ENCODE measurements around the gene NVL. TPM values are rescaled to one million over a fixed set of nuclear protein-coding genes. Genes with fewer than 3 reads are reported as not detected.

Gene NVL
- polyA plus RNA-seq, 1 of the 3 experiments (the other 2 are of a cell fraction): 12.4 TPM

GRCh38 chr1:224271106-224271505, 58.9 kb downstream of the NVL start:
- ChIA-PET CTCF (no interaction called here), POLR2A (no interaction called here)
- no peaks in the 10 kb centered on the region for H3K27me3 ChIP-seq (ENCODE audit: insufficient read depth)
- H3K4me1 ChIP-seq (ENCODE audit: control insufficient read depth in 1 of 2, insufficient read depth in 2 of 2, low read depth in 1 of 2, low read length in 1 of 2): no peaks in the 10 kb centered on the region
- H3K4me2 ChIP-seq: no peak overlapping the region
- DNase-seq: no peak
- 77% methylated on average over 3 of the region's 3 CpGs for WGBS (ENCODE audit: low lambda C conversion rate)
- no peak overlapping the region for H3K27ac ChIP-seq (ENCODE audit: low read depth in 2 of 2, low read length in 1 of 2)
- no peaks in the 10 kb centered on the region for H3K9me3 ChIP-seq
- no peaks in the 10 kb centered on the region for H3K79me2 ChIP-seq (ENCODE audit: insufficient read depth)
- no peak for TF ChIP-seq CHD2 (IDR thresholded peaks at IDR 0.05; ENCODE audit: low read length, partially characterized antibody)
- TF ChIP-seq, protein P1, sequence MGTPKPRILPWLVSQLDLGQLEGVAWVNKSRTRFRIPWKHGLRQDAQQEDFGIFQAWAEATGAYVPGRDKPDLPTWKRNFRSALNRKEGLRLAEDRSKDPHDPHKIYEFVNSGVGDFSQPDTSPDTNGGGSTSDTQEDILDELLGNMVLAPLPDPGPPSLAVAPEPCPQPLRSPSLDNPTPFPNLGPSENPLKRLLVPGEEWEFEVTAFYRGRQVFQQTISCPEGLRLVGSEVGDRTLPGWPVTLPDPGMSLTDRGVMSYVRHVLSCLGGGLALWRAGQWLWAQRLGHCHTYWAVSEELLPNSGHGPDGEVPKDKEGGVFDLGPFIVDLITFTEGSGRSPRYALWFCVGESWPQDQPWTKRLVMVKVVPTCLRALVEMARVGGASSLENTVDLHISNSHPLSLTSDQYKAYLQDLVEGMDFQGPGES (IDR thresholded peaks at IDR 0.05; ENCODE audit: low read depth, low read length): no peak
- TF ChIP-seq FOXM1 (IDR thresholded peaks at IDR 0.05; ENCODE audit: low read depth): no peak
- TF ChIP-seq POLR2AphosphoS5 (IDR thresholded peaks at IDR 0.05; ENCODE audit: low read depth, low read length): no peak
- no peak for TF ChIP-seq FOXJ3 (CRISPR knock-in tag; IDR thresholded peaks at IDR 0.05)
- no peak for TF ChIP-seq YY1 (IDR thresholded peaks at IDR 0.05; ENCODE audit: low read depth)
- TF ChIP-seq SMC3 (IDR thresholded peaks at IDR 0.05; ENCODE audit: low read depth, low read length): no peak
- TF ChIP-seq, protein P2, sequence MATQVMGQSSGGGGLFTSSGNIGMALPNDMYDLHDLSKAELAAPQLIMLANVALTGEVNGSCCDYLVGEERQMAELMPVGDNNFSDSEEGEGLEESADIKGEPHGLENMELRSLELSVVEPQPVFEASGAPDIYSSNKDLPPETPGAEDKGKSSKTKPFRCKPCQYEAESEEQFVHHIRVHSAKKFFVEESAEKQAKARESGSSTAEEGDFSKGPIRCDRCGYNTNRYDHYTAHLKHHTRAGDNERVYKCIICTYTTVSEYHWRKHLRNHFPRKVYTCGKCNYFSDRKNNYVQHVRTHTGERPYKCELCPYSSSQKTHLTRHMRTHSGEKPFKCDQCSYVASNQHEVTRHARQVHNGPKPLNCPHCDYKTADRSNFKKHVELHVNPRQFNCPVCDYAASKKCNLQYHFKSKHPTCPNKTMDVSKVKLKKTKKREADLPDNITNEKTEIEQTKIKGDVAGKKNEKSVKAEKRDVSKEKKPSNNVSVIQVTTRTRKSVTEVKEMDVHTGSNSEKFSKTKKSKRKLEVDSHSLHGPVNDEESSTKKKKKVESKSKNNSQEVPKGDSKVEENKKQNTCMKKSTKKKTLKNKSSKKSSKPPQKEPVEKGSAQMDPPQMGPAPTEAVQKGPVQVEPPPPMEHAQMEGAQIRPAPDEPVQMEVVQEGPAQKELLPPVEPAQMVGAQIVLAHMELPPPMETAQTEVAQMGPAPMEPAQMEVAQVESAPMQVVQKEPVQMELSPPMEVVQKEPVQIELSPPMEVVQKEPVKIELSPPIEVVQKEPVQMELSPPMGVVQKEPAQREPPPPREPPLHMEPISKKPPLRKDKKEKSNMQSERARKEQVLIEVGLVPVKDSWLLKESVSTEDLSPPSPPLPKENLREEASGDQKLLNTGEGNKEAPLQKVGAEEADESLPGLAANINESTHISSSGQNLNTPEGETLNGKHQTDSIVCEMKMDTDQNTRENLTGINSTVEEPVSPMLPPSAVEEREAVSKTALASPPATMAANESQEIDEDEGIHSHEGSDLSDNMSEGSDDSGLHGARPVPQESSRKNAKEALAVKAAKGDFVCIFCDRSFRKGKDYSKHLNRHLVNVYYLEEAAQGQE (IDR thresholded peaks at IDR 0.05; ENCODE audit: low read depth, low read length): no peak
- TF ChIP-seq, protein P3, sequence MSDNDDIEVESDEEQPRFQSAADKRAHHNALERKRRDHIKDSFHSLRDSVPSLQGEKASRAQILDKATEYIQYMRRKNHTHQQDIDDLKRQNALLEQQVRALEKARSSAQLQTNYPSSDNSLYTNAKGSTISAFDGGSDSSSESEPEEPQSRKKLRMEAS (IDR thresholded peaks at IDR 0.05; ENCODE audit: low read depth): no peak
- no peak for TF ChIP-seq NRF1 (IDR thresholded peaks at IDR 0.05; ENCODE audit: low read depth, low read length)
- TF ChIP-seq FOSL2 (IDR thresholded peaks at IDR 0.05; ENCODE audit: borderline replicate concordance, low read depth): no peak
- TF ChIP-seq USF1 (IDR thresholded peaks at IDR 0.05; ENCODE audit: borderline replicate concordance, low read depth): no peak
- TF ChIP-seq RAD21 (IDR thresholded peaks at IDR 0.05; ENCODE audit: low read length): no peak
- TF ChIP-seq MXI1 (IDR thresholded peaks at IDR 0.05; ENCODE audit: low read depth, low read length): no peak
- H3K4me3 ChIP-seq (ENCODE audit: low read depth in 2 of 2, low read length in 1 of 2): no peak overlapping the region
- no peaks in the 10 kb centered on the region for H3K9me2 ChIP-seq
- no peak overlapping the region for H2AFZ ChIP-seq (ENCODE audit: low read depth)
- H3F3A ChIP-seq (replicated peaks; ENCODE audit: insufficient read depth): peaks cover 12% of the 10 kb centered on the region
- H4K20me1 ChIP-seq (ENCODE audit: insufficient read depth): no peaks in the 10 kb centered on the region
- H3K9ac ChIP-seq: no peak overlapping the region
- peaks cover 14 to 45% of the 10 kb centered on the region in 2 experiments for H3K36me3 ChIP-seq (replicated peaks in 1 of 2; ENCODE audit: control insufficient read depth in 1 of 2, insufficient read depth in 2 of 2, low read length in 1 of 2)

Measured in SK-N-SH (cell line).